Dermis microvascular lymphatic vessel endothelial cell (primary cell): ENCODE measurements around the gene AGTPBP1. TPM values are rescaled to one million over a fixed set of nuclear protein-coding genes. Genes with fewer than 3 reads are reported as not detected.

Source experiments
- DNase-seq, 2 donors: peaks; one replicate each; pipeline versions ENCODE4 v3.0.0 to v3.0.0-alpha.2; 2010; ENCODE audit warnings: low read depth in 2 of 2
- total RNA-seq: library from RNA; depleted of rRNA; stranded (reverse); fragments of >200 nt; gene quantifications from 2 replicates; pipeline ENCODE4 v1.2.1, GENCODE V29; 2014

The AGTPBP1 gene
- total RNA-seq, 1 donor from 2014 or later: 19.9 TPM

DNA sequence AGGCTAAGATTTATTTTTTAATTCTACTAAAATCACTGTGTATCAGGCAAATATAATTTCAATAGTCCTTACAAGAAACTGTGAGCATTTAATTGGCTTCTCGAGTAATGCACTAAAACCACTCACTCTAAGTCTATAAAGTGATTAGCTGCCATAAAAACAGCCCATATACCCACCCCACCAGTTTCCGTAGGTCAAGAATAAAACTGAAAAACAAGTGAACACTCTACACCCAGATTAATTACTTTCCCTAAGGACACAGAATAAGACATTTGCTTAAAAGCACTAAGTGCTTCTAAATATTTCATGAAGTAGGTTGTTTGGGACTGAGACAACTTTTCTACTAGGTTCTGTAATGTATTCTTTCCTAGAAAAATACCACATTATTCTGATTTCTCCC is 194.2 kb downstream of the AGTPBP1 start:
- DNase-seq: no peak

DNA sequence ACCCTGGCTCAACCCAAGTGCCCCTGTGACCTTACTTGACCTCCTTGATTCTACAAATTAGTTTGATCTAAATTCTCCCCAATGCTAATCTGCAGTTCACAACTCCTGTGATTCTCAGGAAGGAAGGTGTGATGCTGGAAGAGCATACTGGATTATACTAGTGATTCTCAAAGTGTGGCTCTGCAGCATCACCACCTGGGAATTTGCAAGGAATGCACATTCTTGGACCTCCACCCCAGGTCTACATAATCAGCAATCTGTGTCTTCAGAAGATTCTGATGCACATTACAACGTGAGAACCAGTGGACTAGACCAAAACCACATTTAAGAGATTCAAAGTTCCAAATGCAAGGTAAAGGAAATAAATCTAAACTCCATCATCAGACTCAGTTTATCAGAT is 198.6 kb downstream of the AGTPBP1 start:
- no peak for DNase-seq

DNA sequence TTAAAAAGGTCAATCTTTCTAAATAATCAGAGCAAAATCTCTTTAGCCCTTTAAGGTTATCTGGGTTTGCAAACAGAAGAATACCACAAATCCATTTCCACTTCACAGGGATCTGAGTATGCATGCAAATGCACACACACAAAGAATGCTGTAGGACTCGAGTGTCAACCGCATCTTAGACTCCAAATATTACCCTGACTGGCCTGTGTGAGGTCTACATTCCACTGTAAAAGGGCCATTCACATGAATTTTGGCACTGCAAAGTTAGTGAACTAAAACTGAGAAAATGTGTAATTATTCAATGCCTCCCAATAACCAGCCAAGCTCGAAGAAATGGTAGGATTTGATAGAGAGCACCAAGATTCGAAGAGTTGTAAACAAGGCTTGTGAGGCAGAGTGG is 199.9 kb downstream of the AGTPBP1 start:
- DNase-seq: no peak

GRCh38 chr9:85536514-85536913 is 205.2 kb downstream of the AGTPBP1 start:
- DNase-seq: no peak

GRCh38 chr9:85536076-85536475 is 205.7 kb downstream of the AGTPBP1 start:
- DNase-seq: peak in 1 of 2 donors; percentile 13

DNA sequence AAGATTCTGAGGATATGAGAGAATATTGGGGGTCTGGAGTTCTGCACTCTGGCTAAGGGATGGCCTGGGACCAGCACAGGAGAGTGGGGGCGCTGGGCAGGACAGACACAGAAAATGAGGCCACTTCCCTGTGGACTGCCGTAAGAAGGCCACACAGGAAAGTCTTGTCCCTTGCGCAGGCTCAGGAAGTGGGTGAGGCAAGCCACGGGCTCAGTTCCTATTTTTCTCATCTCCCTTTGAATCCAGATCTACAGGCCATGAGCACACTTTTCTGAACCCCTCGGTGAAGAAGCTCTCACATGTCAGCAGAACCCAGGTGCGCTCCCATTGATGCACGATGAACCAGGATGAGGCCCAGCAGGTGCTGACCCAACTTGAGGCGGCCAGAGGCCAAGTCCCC is 207.4 kb downstream of the AGTPBP1 start:
- no peak for DNase-seq

DNA sequence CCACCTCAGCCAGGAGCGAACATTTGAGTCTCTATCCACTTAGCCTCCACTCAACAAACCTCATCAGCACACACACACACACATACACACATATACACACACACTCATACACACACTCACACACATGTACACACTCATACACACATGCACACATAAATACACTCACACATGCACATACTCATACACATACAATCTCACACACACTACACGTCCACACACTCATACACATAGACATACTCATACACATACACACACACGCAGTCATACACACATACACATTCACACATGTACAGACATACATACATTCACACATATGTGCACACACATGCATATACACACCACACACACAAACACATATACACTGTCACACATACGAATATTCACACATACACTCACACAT is 208.2 kb downstream of the AGTPBP1 start:
- DNase-seq: no peak

- DNase-seq: no peak
Measured at GRCh38 chr9:85530721-85531120, 211.0 kb downstream of the AGTPBP1 start.

DNA sequence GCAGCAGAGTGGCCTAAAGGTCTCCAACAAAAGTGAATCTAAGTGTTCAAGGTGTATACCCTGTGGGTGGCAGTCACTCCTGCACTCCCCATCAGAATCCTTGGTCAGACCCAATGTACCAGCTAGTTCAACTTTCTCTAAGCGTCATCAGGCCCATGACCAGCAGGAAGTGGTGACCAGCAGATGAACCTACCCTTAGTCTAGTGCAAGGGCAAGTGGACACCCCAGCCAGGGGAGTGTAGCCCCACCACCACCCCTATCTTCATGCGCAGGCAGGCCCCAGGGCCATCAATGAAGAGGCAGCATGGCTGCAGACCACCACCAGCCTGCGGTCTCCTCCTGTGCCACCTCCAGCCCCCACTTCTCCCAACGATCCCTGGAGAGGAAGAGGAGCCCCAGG is 213.1 kb downstream of the AGTPBP1 start:
- DNase-seq: no peak

DNA sequence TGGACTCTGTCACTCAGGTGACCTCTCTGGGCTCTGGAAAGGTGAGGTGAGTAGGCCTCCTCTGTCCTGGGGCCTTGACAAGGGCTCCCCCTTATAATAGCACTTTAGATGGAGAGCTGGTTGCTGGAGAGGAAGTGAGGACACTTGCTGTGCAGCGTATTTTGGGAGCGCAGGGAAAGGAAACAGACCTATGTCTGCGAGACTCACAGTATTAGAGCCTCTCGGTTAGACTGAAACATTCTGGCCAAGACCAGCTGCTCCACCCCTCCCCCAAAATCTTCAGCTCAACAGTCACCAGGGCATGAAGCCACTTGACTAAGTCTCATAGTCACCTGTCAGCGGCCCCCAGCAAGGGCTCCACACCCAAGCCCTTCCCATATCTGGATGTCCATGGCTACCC is 213.6 kb downstream of the AGTPBP1 start:
- DNase-seq: no peak

GRCh38 chr9:85527331-85528020 is 214.3 kb downstream of the AGTPBP1 start:
- peak in 1 of 2 donors; percentile 85 for DNase-seq

DNA sequence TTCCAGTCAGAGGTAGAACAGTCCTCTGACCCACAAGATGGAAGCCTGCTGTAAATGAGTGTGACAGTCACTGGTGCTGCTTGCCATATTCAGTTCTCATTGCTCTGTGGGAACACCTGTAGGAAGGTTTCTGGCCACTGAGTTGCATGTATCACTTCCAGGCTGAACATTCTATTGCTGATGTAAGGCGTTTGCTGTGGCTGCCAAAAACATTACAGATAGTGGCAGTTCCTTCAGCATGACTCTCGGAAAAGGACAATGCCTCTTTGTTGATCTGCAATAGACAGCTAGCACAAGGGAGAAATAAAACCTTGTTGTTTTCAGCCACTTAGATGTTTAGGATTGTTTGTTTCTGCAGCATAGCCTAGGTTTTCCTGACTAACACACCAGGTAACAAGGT is 217.2 kb downstream of the AGTPBP1 start:
- no peak for DNase-seq

GRCh38 chr9:85523202-85523601 is 218.6 kb downstream of the AGTPBP1 start:
- no peak for DNase-seq

DNA sequence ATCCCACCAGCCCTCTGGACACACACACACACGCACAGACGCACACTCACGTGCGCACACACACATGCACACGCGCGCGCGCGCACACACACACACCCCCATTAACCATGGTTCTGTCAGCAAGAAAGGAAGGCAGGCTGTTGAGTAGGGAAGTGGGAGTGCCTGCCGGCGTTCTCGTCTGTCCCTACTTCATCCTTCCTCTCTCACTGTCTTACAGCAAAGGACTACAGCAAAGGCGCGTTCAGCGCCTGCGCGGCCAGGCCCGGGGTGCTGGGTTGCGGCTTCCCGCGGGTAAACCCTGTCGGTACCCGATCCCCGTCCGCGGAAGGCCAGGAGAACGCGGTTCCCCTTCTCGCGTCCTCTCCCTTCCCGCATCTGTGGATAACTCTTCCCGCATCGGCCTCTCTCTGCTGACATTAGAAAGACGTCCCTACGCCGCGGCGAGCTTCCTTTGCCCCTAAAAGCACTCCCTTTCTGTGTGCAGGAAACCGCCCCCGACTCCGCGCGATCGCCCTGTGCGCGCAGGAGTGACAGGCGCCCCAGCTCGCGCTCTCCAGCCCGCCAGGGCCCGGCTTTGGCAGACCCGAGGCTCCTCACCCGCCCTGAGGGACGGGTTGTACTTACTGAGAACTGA is 219.2 kb downstream of the AGTPBP1 start:
- DNase-seq: peak in 1 of 2 donors; percentile 19

DNA sequence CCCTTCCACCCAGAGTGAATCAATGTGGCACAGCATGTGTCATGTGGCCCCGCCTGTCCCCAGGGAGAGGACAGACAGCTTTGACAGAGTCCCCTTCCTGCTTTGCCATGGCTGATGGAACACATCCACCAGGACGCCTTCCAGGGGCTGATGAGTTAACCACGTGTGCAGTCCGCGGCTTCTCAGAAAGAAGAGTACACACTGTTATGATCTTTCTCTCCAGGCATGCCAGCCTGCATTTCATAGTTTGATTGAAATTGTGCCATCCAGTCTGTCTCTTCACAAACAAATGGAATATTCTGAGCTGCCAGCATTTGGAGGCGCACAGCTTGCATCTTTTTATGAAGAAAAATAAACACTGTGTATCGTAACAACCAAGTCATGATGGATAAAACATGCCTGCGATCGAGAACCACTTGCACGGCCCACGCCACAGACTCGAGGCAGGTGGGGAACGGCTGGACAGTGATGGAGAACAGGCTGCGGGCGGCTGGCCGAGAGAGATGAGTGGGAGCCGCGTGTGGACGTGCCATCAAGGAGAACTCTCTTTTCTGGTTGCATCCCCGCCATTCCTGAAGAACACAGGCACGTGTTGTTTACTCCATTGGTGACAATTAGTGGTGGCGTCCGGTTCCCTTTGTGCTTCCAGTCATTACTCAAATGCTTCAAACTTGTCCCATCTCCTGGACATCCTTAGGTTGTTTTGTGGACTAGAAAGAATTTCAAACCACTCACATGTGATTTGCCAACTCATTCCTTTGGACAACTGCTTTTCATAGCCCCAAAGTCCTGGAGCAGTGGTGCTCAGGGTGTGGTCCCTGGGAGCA is 220.2 kb downstream of the AGTPBP1 start:
- DNase-seq: no peak

GRCh38 chr9:85516976-85517637 is 224.6 kb downstream of the AGTPBP1 start:
- no peak for DNase-seq

GRCh38 chr9:85516455-85516854 is 225.3 kb downstream of the AGTPBP1 start:
- no peak for DNase-seq

DNA sequence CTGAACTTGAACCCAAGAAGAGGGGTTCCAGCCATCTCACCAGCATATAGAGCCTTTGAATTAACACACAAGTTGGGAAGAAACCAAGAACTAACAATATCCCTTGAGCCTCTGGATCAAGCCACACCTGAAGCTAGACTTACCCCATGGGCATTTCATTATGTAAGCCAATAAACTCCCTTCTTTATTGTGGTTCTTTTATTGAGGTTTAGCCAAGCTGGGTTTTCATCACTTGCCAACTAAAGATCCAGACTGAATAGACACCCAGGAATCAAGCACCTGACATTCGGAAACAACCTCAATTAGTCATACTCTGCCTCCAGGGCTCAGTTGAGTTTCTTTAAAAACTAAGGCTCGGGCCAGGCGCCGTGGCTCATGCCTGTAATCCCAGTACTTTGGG is 226.7 kb downstream of the AGTPBP1 start:
- no peak for DNase-seq

GRCh38 chr9:85514256-85514655 is 227.5 kb downstream of the AGTPBP1 start:
- DNase-seq: no peak

DNA sequence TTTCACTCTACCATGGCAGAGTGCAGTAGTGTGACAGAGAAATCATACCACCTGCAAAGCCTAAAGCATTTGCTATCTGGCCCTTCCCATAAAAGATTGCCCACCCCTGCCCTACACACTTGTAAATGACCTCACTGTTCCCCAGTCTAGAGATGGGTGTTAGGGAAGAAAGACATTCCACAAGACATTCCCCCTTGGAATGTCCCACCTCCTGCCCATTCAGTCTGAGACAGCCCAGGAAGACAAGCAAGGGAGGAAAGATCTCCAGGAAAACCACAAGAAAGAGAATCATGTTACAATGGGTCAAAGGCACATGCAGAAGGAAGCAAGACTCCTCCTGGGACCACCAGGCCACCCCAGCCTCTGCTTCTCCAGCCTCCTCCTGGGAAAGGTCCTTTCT is 230.0 kb downstream of the AGTPBP1 start:
- DNase-seq: no peak

DNA sequence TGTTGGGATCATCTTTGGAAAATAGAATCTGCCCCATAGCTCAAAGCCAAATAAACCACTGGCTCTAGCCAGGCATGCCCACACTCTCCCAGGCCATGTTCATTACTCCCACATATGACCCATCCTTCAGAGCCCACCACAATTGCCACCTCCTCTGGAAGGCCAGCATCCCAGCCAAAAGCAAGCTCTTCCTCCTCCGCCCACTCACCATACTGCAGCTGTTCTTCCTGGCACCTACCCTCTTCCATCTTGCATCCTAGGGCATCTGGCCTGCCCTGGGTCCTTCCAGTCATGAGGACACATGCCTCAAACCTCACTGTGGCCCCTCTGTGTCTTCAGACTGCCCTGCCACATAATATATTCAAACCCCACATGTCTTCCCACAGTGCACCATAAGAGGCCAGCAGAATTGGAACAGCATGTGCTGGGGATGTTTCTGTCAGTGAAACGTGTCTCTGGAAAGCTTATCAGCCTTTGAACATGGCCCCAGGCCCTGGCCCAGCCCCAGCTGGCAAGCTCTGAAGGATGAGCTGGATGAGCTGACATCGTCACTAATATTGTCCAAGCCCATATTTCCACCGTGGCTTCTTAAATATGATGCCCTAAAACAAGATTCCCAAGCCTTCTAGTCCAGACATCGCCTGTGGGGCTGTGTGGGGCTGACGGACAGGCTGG is 230.8 kb downstream of the AGTPBP1 start:
- no peak for DNase-seq
